Mucosa of stomach (tissue), 1 donor: Measurements from ENCODE around the gene USP31.

Experiments used
- H3K27me3 ChIP-seq: one replicate; pipeline ENCODE4 v1.7.0; 2013; ENCODE audit warnings: mild to moderate bottlenecking, low read length; ENCODE audit not compliant: control insufficient read depth, insufficient read depth
- H3K36me3 ChIP-seq: one replicate; pipeline ENCODE4 v1.7.0; 2013; ENCODE audit warnings: low read length; ENCODE audit not compliant: control insufficient read depth, insufficient read depth
- H3K4me1 ChIP-seq: one replicate; pipeline ENCODE4 v1.7.0; 2013; ENCODE audit warnings: mild to moderate bottlenecking, low read length; ENCODE audit not compliant: control insufficient read depth, insufficient read depth
- H3K4me3 ChIP-seq: one replicate; pipeline ENCODE4 v1.7.0; 2013; ENCODE audit warnings: low read length
- H3K9ac ChIP-seq: one replicate; pipeline ENCODE4 v1.7.0; 2013; ENCODE audit warnings: mild to moderate bottlenecking, low read length, moderate library complexity
- H3K9me3 ChIP-seq: one replicate; pipeline ENCODE4 v1.7.0; 2013; ENCODE audit warnings: mild to moderate bottlenecking, low read length, moderate library complexity; ENCODE audit not compliant: control insufficient read depth
- donor health status: Pancreatic carcinoma.

The USP31 gene

DNA sequence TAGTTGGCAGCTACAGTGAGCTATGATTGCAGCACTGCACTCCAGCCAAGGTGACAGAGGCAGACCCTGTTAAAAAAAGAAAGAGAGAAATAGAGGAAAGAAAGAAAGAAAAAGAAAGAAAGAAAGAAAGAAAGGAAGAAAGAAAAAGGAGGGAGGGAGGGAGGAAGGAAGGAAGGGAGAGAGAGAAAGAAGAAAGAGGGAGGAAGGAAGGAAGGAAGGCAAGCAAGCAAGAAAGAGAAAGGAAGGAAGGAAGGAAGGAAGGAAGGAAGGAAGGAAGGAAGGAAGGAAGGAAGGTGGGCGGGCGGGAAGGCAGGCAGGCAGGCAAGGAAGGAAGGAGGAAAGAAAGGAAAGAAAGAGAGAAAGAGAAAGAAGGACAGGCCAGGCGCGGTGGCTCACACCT, 32.3 kb upstream of the USP31 start:
- Histone ChIP-seq H3K9me3 (no peaks in the 10 kb centered on the region), H3K9ac (no peak overlapping the region), H3K4me1 (peaks cover 8% of the 10 kb centered on the region), H3K36me3 (no peaks in the 10 kb centered on the region), H3K4me3 (no peak overlapping the region), H3K27me3 (peaks cover 51% of the 10 kb centered on the region)

DNA sequence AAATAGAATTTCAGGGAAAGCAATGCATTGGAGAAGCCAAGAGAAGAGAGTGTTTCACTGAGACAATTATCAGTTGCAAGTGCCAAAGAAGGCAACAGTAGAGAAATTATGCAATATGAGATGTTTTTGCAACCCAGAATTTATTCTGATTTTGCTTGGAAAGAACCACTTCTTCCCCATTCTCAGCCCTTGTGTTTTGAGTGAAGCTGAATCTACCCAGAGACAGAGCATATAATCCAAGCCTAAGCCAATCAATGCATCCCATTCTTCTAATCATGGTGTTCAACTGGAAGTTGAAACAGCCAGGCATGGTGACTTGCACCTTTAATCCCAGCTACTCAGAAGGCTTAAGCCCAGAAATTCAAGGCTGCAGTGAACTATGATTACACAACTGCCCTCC, 26.4 kb upstream of the USP31 start:
- Histone ChIP-seq H3K9me3 (no peaks in the 10 kb centered on the region), H3K27me3 (no peaks in the 10 kb centered on the region), H3K4me3 (no peak overlapping the region), H3K36me3 (no peaks in the 10 kb centered on the region), H3K9ac (no peak overlapping the region), H3K4me1 (no peaks in the 10 kb centered on the region)

DNA sequence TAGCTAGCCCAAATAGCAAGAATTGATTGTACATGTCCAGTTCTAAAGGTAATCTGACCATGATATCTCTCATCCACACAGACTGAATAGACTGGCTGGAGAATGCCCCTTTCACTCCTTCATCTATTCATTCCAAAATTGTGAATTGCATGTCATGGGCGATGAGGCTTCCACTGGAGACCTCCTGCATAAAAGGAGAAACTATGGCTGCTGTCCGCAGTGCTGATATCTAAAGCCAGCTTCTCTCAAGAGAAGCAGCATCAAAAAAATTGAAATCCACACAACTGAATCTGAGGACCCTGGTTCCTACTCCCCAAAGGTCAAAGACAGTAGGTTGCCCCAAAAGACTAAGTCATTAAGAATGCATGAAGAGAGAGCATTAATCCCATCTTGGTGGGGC, 25.4 kb upstream of the USP31 start:
- Histone ChIP-seq H3K4me3 (no peak overlapping the region), H3K4me1 (no peaks in the 10 kb centered on the region), H3K27me3 (no peaks in the 10 kb centered on the region), H3K9ac (no peak overlapping the region), H3K36me3 (no peaks in the 10 kb centered on the region), H3K9me3 (no peaks in the 10 kb centered on the region)

DNA sequence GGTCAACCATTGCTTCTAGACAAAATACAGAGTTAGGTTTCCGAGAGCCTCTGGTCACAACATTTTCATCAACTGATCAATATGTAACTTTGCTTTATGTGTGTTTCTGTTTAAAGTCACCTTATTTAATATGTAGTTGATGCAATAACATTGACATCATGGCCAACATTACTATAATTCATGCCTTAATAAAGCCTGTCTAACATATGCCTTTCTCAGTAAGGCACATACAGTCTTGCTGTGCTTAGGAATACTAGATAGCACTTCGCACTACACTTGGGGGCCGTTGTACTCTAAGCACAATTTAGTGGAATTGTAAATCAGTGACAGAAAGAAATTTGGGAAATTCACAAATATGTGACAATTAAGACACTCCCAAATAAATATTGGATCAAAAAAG, 23.7 kb upstream of the USP31 start:
- Histone ChIP-seq H3K9ac (no peak overlapping the region), H3K9me3 (no peaks in the 10 kb centered on the region), H3K4me1 (no peaks in the 10 kb centered on the region), H3K36me3 (no peaks in the 10 kb centered on the region), H3K27me3 (no peaks in the 10 kb centered on the region), H3K4me3 (no peak overlapping the region)

DNA sequence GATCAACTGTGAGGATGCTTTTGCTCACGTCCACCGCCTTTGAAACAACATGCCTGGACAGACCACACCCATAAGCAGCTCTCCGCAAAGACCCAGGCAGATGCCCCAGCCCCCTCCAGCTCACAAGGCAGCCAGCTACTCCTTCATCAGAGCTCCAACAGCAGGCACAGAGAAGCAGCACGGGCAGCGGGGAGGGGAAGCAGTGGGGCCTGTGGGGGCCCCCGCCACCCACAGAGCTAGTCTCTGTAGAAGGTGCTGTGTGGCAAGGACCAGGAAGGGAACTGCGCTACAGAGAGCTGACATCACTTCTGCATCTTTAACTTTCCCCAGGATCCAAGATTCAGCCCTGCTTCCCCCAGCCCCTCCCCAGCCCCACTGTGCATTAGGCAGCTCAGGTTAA, 23.3 kb upstream of the USP31 start:
- no peak overlapping the region for H3K4me3 ChIP-seq
- H3K27me3 ChIP-seq, result no peaks in the 10 kb centered on the region
- no peaks in the 10 kb centered on the region for H3K4me1 ChIP-seq
- H3K9me3 ChIP-seq, result no peaks in the 10 kb centered on the region
- H3K9ac ChIP-seq, result no peak overlapping the region
- no peaks in the 10 kb centered on the region for H3K36me3 ChIP-seq

DNA sequence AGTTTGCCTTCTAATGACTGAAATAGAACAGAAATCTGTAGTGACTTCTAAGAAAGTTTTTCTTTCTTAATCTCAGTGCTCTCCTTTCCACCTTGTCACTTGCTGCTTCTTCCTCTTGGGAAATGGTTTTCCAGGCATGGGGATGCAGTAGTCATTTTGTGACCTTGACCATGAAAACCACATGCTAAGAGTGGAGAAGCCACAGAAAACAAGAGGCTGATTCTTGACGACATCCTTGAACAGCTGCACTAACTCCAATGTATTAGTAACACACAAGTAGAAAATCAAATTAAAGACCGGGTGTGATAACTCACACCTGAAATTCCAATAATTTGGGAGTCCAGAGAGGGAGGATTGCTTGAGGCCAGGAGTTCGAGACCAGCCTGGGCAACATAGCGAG, 15.5 kb upstream of the USP31 start:
- no peaks in the 10 kb centered on the region for H3K4me1 ChIP-seq
- H3K4me3 ChIP-seq, result no peak overlapping the region
- H3K9me3 ChIP-seq, result no peaks in the 10 kb centered on the region
- H3K9ac ChIP-seq, result no peak overlapping the region
- no peaks in the 10 kb centered on the region for H3K36me3 ChIP-seq
- no peaks in the 10 kb centered on the region for H3K27me3 ChIP-seq

DNA sequence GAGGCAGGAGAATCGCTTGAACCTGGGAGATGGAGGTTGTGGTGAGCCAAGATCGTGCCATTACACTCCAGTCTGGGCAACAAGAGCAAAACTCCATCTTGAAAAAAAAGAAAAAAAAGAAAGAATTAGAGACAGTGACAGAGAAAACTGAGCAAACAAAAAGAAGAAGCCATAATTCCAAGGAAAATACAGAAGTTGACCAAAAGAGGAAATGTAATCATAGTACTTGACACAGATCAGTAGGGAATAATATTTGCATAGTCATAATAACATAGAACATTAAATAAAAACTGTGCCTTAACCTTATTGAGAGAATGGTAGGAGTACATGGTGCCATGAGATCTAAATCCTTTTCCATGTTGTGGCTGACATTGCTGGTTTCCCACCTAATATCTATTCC, 14.7 kb upstream of the USP31 start:
- Histone ChIP-seq H3K27me3 (no peaks in the 10 kb centered on the region), H3K4me3 (no peak overlapping the region), H3K9ac (no peak overlapping the region), H3K4me1 (no peaks in the 10 kb centered on the region), H3K9me3 (no peaks in the 10 kb centered on the region), H3K36me3 (no peaks in the 10 kb centered on the region)

DNA sequence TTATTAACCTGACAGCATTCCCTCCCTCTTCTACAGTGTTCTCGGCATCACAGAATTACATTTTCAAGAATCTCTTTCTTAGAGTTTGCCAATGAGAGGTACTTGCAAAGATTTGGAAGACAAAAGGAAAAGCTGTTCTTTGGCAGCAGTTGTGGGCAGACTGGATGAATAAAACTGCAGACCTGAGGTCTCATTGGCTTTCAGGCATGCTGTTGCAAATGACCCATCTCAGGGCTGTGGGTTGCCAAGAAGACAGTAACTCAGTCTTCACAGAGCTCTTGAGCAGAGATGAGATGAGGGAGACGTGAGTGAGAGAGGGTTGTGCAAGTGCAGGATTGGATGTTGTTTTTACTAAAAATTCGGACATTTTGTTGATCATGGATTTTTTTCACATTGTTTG, 11.3 kb upstream of the USP31 start:
- Histone ChIP-seq H3K36me3 (no peaks in the 10 kb centered on the region), H3K9me3 (no peaks in the 10 kb centered on the region), H3K4me1 (no peaks in the 10 kb centered on the region), H3K4me3 (no peak overlapping the region), H3K9ac (no peak overlapping the region), H3K27me3 (no peaks in the 10 kb centered on the region)

DNA sequence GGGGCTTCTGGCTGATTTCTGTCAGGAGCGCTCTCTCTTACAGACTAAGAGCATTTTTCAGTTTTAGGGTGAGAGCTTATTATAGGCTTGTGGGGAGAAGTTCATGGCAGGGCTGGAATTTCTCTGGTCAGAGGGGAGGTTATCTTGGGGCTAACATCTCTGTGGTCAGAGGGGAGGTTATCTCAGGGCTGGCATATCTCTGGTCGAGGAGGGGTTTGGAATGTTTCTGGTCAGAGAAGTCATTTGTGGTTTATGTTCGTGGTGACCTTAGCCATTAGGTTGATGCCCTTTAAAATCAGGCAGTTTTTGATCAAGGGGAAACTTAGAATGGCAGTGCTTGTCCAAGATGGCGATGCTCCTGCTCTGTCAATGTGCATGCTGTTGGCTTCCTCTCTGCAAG, 10.8 kb upstream of the USP31 start:
- Histone ChIP-seq H3K9me3 (no peaks in the 10 kb centered on the region), H3K9ac (no peak overlapping the region), H3K4me1 (no peaks in the 10 kb centered on the region), H3K27me3 (no peaks in the 10 kb centered on the region), H3K36me3 (no peaks in the 10 kb centered on the region), H3K4me3 (no peak overlapping the region)

DNA sequence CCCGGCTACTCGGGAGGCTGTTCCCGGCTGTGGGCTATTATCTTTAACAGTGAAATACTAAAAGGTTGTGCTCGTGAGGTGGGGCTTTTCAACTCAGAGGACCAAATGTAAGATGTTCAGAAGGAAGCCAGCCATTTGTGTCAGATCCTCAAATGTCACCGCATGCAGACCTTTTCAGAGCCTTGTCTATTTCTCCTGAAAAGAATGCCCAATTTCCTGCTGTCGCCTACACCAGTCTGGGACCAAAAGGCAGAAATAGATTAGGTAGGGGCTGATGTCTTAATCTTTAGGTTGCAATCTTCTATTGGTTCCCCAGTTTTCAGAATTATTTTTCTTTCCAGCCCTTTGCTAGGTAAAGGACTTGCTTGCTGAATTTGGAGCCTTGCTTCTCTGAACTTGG, 8.9 kb upstream of the USP31 start:
- no peak overlapping the region for H3K4me3 ChIP-seq
- H3K9ac ChIP-seq, result no peak overlapping the region
- no peaks in the 10 kb centered on the region for H3K9me3 ChIP-seq
- no peaks in the 10 kb centered on the region for H3K36me3 ChIP-seq
- no peaks in the 10 kb centered on the region for H3K27me3 ChIP-seq
- H3K4me1 ChIP-seq, result no peaks in the 10 kb centered on the region

DNA sequence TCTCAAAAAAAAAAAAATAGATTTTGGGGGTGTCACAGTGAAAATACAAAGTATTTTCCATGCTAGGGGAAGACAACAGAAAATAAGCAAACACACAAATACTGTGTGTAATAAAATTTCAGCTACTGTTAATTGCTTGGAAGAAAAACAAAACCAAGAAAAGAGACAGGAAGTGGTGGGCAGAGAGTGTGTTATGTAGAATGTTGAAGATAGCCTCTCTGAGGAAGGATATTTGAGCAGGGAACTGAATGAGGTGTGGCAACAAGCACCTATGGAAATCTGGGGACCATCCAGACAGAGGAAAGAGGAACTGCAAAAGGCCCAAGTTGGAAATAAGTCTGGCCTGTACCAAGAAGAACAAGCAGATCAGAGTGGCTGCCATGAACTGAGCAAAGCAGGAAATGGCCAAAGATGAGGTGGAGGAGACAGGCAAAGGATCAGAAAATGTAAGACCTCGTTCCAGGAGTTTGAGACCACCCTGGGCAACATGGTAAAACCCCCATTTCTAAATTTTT, 7.8 kb upstream of the USP31 start:
- Histone ChIP-seq H3K27me3 (no peaks in the 10 kb centered on the region), H3K9ac (no peak overlapping the region), H3K9me3 (no peaks in the 10 kb centered on the region), H3K4me3 (no peak overlapping the region), H3K36me3 (no peaks in the 10 kb centered on the region), H3K4me1 (no peaks in the 10 kb centered on the region)

DNA sequence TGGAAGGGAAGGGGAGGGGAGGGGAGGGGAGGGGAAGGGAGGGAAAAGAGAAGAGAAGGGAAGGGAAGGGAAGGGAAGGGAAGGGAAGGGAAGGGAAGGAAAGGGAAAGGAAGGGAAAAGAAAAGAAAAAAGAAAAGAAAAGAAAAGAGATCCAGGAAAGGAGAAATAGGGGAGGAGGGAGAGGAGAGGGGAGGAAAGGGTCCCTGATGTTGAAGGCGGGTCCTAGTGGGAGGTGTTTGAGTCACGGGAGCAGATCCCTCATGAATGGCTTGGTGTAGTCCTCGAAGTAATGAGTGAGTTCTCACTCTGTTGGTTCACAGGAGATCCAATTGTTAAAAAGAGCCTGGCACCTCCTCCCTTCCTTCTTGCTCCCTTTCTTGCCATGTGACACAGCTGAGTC, 6.9 kb upstream of the USP31 start:
- Histone ChIP-seq H3K9me3 (no peaks in the 10 kb centered on the region), H3K36me3 (no peaks in the 10 kb centered on the region), H3K27me3 (no peaks in the 10 kb centered on the region), H3K9ac (no peak overlapping the region), H3K4me3 (no peak overlapping the region), H3K4me1 (no peaks in the 10 kb centered on the region)

DNA sequence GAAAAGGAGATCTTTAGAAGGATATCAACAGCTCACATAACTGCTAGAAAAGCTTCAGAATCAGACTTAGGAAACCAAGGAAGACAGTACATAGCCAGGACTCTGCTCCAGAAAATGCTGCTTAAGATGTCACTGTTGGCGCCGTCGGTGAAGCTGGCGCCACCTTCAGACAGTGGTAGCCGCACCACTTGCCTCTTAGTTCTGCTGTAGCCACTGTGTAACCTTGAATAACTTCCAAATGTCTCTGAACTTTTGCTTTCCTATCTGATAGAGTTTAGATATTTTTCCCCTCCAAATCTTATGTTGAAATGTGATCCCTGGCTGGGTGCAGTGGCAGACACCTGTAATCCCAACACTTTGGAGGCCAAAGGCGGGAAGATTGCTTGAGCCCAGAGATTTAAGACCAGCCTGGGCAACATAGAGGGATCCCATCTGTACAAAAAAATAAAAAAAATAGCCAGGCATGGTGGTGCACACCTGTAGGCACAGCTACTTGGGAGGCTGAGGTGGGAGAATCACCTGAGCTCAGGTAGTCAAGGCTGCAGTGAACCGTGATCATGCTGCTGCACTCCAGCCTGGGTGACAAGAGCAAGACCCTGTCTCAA, 6.3 kb upstream of the USP31 start:
- H3K9ac ChIP-seq, result no peak overlapping the region
- no peaks in the 10 kb centered on the region for H3K4me1 ChIP-seq
- H3K4me3 ChIP-seq, result no peak overlapping the region
- H3K36me3 ChIP-seq, result no peaks in the 10 kb centered on the region
- H3K9me3 ChIP-seq, result no peaks in the 10 kb centered on the region
- H3K27me3 ChIP-seq, result no peaks in the 10 kb centered on the region
